Measurements from ENCODE around the gene GAS5. TPM values are rescaled to one million over a fixed set of nuclear protein-coding genes. Genes with fewer than 3 reads are reported as not detected.

The GAS5 gene
- total and polyA plus RNA-seq, 2 of the 8 experiments (the other 6 are each of a cell fraction or from before 2014, with no cell fraction given), result 799 to 1,238 TPM

- no peak for TF ChIP-seq TEAD4 (IDR thresholded peaks at IDR 0.05; ENCODE audit: low read depth, low read length)
- TF ChIP-seq POLR2A (IDR thresholded peaks at IDR 0.05; ENCODE audit: control extremely low read depth in 1 of 2, low read depth in 2 of 2, low read length in 2 of 2), result no peak
These were observed 47.8 kb upstream of the GAS5 start (continued) for GRCh38 chr1:173915596-173915995.
